Activated B cell treated with CpG ODN at 0.5 μM for 24 hours (primary cell): Measurements from ENCODE around the gene NKAIN2. TPM values are rescaled to one million over a fixed set of nuclear protein-coding genes. Genes with fewer than 3 reads are reported as not detected.

Experiments used
- ATAC-seq: fragments of 200-7000 bp; cut with Tn5 transposase; one replicate; pipeline ENCODE4 v1.10.0; 2021; ENCODE audit warnings: low read depth, mild to moderate bottlenecking, moderate library complexity
- CTCF ChIA-PET: fragments of 350-600 bp; sonication (Branson Sonifier 250); formaldehyde crosslinking; loops from one replicate; lab custom pipeline; 2021; ENCODE audit warnings: antibody characterized with exemption; lab: Charles Lee
- POLR2A ChIA-PET: fragments of 350-600 bp; sonication (Branson Sonifier 250); formaldehyde crosslinking; loops from one replicate; lab custom pipeline; 2021; ENCODE audit warnings: antibody characterized with exemption; lab: Charles Lee
- DNase-seq: peaks from one replicate; pipeline ENCODE4 v3.0.0; 2022
- H3K27ac Mint-ChIP-seq: one replicate; pipeline ENCODE4 v1.8.0; 2020; ENCODE audit warnings: mixed read lengths
- H3K27me3 Mint-ChIP-seq: one replicate; pipeline ENCODE4 v1.8.0; 2021; ENCODE audit warnings: mixed read lengths
- H3K36me3 Mint-ChIP-seq: one replicate; pipeline ENCODE4 v1.8.0; 2021; ENCODE audit warnings: low read depth, mixed read lengths
- H3K4me1 Mint-ChIP-seq: one replicate; pipeline ENCODE4 v1.8.0; 2021; ENCODE audit warnings: mixed read lengths
- H3K4me3 Mint-ChIP-seq: one replicate; pipeline ENCODE4 v1.8.0; 2020; ENCODE audit warnings: mild to moderate bottlenecking, mixed read lengths
- H3K9me3 Mint-ChIP-seq: one replicate; pipeline ENCODE4 v1.8.0; 2020; ENCODE audit warnings: mixed read lengths
- intact Hi-C: fragments of 100-400 bp; cut with micrococcal nuclease; formaldehyde crosslinking; loops from one replicate; pipeline ENCODE4 v1.15.1; 2024
- total RNA-seq: library from RNA; stranded (reverse); gene quantifications from 2 replicates; pipeline ENCODE4 v1.2.3, GENCODE V29; 2022
- TF ChIP-seq, protein P1 (sequence below): fragments of 200-600 bp; IDR thresholded peaks from one replicate; pipeline ENCODE4 v1.8.0; 2022; ENCODE audit warnings: antibody characterized with exemption, mild to moderate bottlenecking

Gene NKAIN2
- total RNA-seq, 1 donor from 2014 or later = not detected

GRCh38 chr6:124753562-124754105 is 950.0 kb downstream of the NKAIN2 start:
- Mint-ChIP-seq H3K27ac (no peak overlapping the region), H3K4me1 (no peaks in the 10 kb centered on the region), H3K36me3 (no peaks in the 10 kb centered on the region), H3K9me3 (peaks cover 4% of the 10 kb centered on the region), H3K27me3 (no peaks in the 10 kb centered on the region), H3K4me3 (no peak overlapping the region)
- TF ChIP-seq, protein P1, sequence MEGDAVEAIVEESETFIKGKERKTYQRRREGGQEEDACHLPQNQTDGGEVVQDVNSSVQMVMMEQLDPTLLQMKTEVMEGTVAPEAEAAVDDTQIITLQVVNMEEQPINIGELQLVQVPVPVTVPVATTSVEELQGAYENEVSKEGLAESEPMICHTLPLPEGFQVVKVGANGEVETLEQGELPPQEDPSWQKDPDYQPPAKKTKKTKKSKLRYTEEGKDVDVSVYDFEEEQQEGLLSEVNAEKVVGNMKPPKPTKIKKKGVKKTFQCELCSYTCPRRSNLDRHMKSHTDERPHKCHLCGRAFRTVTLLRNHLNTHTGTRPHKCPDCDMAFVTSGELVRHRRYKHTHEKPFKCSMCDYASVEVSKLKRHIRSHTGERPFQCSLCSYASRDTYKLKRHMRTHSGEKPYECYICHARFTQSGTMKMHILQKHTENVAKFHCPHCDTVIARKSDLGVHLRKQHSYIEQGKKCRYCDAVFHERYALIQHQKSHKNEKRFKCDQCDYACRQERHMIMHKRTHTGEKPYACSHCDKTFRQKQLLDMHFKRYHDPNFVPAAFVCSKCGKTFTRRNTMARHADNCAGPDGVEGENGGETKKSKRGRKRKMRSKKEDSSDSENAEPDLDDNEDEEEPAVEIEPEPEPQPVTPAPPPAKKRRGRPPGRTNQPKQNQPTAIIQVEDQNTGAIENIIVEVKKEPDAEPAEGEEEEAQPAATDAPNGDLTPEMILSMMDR = no peak
- DNase-seq (no peak), ATAC-seq (no peak)
- ChIA-PET POLR2A (no interaction called here), CTCF (no interaction called here)
- intact Hi-C loops = no loop called here

GRCh38 chr6:124755321-124755720 is 951.7 kb downstream of the NKAIN2 start:
- no peak overlapping the region for H3K27ac Mint-ChIP-seq
- no peak overlapping the region for H3K4me3 Mint-ChIP-seq
- H3K36me3 Mint-ChIP-seq = no peaks in the 10 kb centered on the region
- H3K4me1 Mint-ChIP-seq = no peaks in the 10 kb centered on the region
- H3K9me3 Mint-ChIP-seq = peaks cover 4% of the 10 kb centered on the region
- ATAC-seq (no peak), DNase-seq (no peak)
- POLR2A ChIA-PET = no interaction called here
- TF ChIP-seq, protein P1 = no peak
- no peaks in the 10 kb centered on the region for H3K27me3 Mint-ChIP-seq
- intact Hi-C loops = no loop called here
- CTCF ChIA-PET = no interaction called here

GRCh38 chr6:124757560-124757959 is 953.9 kb downstream of the NKAIN2 start:
- no peak for ATAC-seq
- TF ChIP-seq, protein P1 = no peak
- ChIA-PET CTCF (no interaction called here), POLR2A (no interaction called here)
- no peak for DNase-seq
- Mint-ChIP-seq H3K27ac (no peak overlapping the region), H3K36me3 (no peaks in the 10 kb centered on the region), H3K9me3 (peaks cover 4% of the 10 kb centered on the region), H3K4me3 (no peak overlapping the region), H3K27me3 (no peaks in the 10 kb centered on the region), H3K4me1 (no peaks in the 10 kb centered on the region)
- intact Hi-C loops = no loop called here

DNA sequence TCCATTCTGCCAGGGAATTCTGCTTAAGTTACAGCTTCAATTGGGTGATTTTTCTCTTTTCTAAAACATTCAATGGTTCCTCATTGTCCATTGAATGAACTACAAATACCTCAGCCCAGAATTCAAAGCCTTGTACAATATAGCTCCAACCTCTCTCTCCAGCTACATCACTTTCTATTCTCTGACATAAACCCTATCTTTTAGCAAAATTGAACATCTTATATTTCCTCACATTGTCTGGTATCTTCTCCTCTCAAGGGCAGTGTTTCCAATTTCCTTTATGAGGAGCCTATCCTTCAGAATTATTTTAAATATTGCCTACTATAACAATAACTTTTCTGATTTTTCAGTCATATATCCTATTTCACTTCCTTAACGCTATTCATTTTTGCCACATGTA is 955.0 kb downstream of the NKAIN2 start:
- no peak overlapping the region for H3K27ac Mint-ChIP-seq
- no peak overlapping the region for H3K4me3 Mint-ChIP-seq
- intact Hi-C loops = no loop called here
- DNase-seq (no peak), ATAC-seq (no peak)
- ChIA-PET CTCF (no interaction called here), POLR2A (no interaction called here)
- TF ChIP-seq, protein P1 = no peak
- peaks cover 4% of the 10 kb centered on the region for H3K9me3 Mint-ChIP-seq
- no peaks in the 10 kb centered on the region for H3K36me3 Mint-ChIP-seq
- H3K27me3 Mint-ChIP-seq = no peaks in the 10 kb centered on the region
- no peaks in the 10 kb centered on the region for H3K4me1 Mint-ChIP-seq

DNA sequence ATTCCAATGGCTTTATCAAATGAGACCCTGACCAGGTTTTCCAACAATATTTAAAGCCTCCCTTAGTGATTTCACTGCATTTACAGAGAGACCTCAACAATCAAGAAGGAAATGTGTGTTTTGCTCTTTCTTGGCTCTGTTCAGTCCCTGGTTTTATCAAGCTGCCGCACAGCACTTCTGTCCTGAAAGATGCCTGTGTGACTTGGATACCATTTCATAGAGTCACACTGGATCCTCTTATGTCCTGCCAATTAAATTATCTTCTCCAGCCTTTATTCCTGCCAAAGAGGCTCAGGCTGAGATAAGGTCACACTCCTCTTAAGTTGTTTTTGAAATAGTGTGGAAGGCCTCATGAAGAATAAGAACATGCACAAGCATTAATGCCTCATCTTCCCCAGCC is 961.6 kb downstream of the NKAIN2 start:
- TF ChIP-seq, protein P1 = no peak
- Mint-ChIP-seq H3K4me3 (no peak overlapping the region), H3K9me3 (no peaks in the 10 kb centered on the region), H3K27me3 (no peaks in the 10 kb centered on the region), H3K4me1 (no peaks in the 10 kb centered on the region), H3K27ac (no peak overlapping the region), H3K36me3 (no peaks in the 10 kb centered on the region)
- ATAC-seq = no peak
- POLR2A ChIA-PET = no interaction called here
- CTCF ChIA-PET = no interaction called here
- intact Hi-C loops = no loop called here
- DNase-seq = no peak
